SW480 (cell line): ENCODE results near the gene PTPA.
"Not testable (repeated sequence)": the region's sequence is repeated elsewhere in the genome, so short reads cannot be mapped to it uniquely, and the experiment has no call there.

Experiments
- DNase-seq: peaks from one replicate; pipeline ENCODE4 v3.0.0-alpha.2; 2016; ENCODE audit warnings: low spot score

Gene PTPA

GRCh38 chr9:129109952-129110739 lies 1.1 kb upstream of the PTPA start:
- DNase-seq: peak; percentile 26

- DNase-seq: peak; percentile 41
Observed at GRCh38 chr9:129111528-129112151, 425 bp downstream of the PTPA start.

- not testable (repeated sequence) for DNase-seq
Observed at GRCh38 chr9:129112526-129112925, 1.3 kb downstream of the PTPA start.

GRCh38 chr9:129113645-129114304 lies 2.6 kb downstream of the PTPA start:
- no peak for DNase-seq

- DNase-seq: no peak
Observed at GRCh38 chr9:129118799-129119198, 7.6 kb downstream of the PTPA start.

GRCh38 chr9:129121483-129121882 lies 10.3 kb downstream of the PTPA start:
- DNase-seq: no peak

- DNase-seq: no peak
Observed at GRCh38 chr9:129122133-129122532, 10.9 kb downstream of the PTPA start.

- DNase-seq: not testable (repeated sequence)
Observed at GRCh38 chr9:129122976-129123375, 11.8 kb downstream of the PTPA start.

- DNase-seq: no peak
Observed at GRCh38 chr9:129124506-129125069, 13.4 kb downstream of the PTPA start.

GRCh38 chr9:129125478-129125877 lies 14.3 kb downstream of the PTPA start:
- no peak for DNase-seq

GRCh38 chr9:129126749-129127618 lies 15.8 kb downstream of the PTPA start:
- DNase-seq: no peak

- DNase-seq: no peak
Observed at GRCh38 chr9:129128689-129129088, 17.5 kb downstream of the PTPA start.

- DNase-seq: not testable (repeated sequence)
Observed at GRCh38 chr9:129130271-129130670, 19.1 kb downstream of the PTPA start.

- no peak for DNase-seq
Observed at GRCh38 chr9:129130791-129131190, 19.6 kb downstream of the PTPA start.

- DNase-seq: peak; percentile 49
Observed at GRCh38 chr9:129131300-129132145, 20.3 kb downstream of the PTPA start.

GRCh38 chr9:129133082-129133481 lies 21.9 kb downstream of the PTPA start:
- DNase-seq: no peak

GRCh38 chr9:129135476-129135875 lies 24.3 kb downstream of the PTPA start:
- no peak for DNase-seq

- DNase-seq: no peak
Observed at GRCh38 chr9:129136446-129137035, 25.3 kb downstream of the PTPA start.

GRCh38 chr9:129137292-129138143 lies 26.3 kb downstream of the PTPA start:
- DNase-seq: no peak

- no peak for DNase-seq
Observed at GRCh38 chr9:129138144-129138462, 26.9 kb downstream of the PTPA start.
